Stomach (tissue), 9 donors: Measurements from ENCODE around the gene ANKS1B. TPM values are rescaled to one million over a fixed set of nuclear protein-coding genes. Genes with fewer than 3 reads are reported as not detected.

ENCODE experiments used
- DNase-seq, 2 donors: peaks; one replicate each; pipeline versions ENCODE4 v3.0.0 to v3.0.0-alpha.2; 2013 to 2019
- H3K27ac ChIP-seq, 5 donors: fragments of 200-600 bp in 4 of 5; sonication (generic) in 4 of 5; one replicate each; pipeline ENCODE4 v1.5.1; 2013 to 2019; ENCODE audit warnings: mild to moderate bottlenecking in 1 of 5, moderate library complexity in 1 of 5
- H3K27me3 ChIP-seq, 3 donors: fragments of 200-600 bp; sonication (generic); one replicate each; pipeline ENCODE4 v1.5.1; 2017 to 2019; ENCODE audit warnings: mixed run types in 1 of 3
- H3K36me3 ChIP-seq, 4 donors: fragments of 200-600 bp; sonication (generic); 1 replicate in 3 of 4; 2 replicates in 1 of 4; pipeline ENCODE4 v1.5.1; 2016 to 2019
- H3K4me1 ChIP-seq, 4 donors: fragments of 200-600 bp; sonication (generic); one replicate each; pipeline ENCODE4 v1.5.1; 2016 to 2019
- H3K4me3 ChIP-seq, 4 donors: fragments of 200-600 bp; sonication (generic) in 3 of 4; one replicate each; pipeline ENCODE4 v1.5.1; 2016 to 2019; ENCODE audit warnings: mild to moderate bottlenecking in 1 of 4
- H3K9me3 ChIP-seq, 4 donors: fragments of 200-600 bp; sonication (generic); one replicate each; pipeline ENCODE4 v1.5.1; 2016 to 2019
- EP300 ChIP-seq: sonication (generic); formaldehyde crosslinking; IDR thresholded peaks from one replicate; pipeline ENCODE4 v1.6.1; 2017; ENCODE audit warnings: antibody characterized with exemption
- POLR2A ChIP-seq, 4 donors: fragments of 450-650 bp; IDR thresholded peaks; one replicate each; pipeline ENCODE4 v1.6.1; 2016; ENCODE audit warnings: antibody characterized with exemption in 4 of 4, control low read depth in 2 of 4, mild to moderate bottlenecking in 1 of 4, moderate library complexity in 1 of 4
- POLR2AphosphoS5 ChIP-seq, 3 donors: sonication (generic); formaldehyde crosslinking; IDR thresholded peaks; one replicate each; pipeline ENCODE4 v1.6.1; 2016; ENCODE audit warnings: antibody characterized with exemption in 3 of 3
- WGBS, 5 donors: extraction: QIAGEN DNeasy Blood & Tissue Kit in 3 of 5; methylation state at CpG; one replicate each; pipeline versions ENCODE4 v1.1.5 to v1.1.7; 2013 to 2018; 5-methylcytosine and 5-hydroxymethylcytosine counted together
- intact Hi-C: fragments of 100-400 bp; cut with DNase I; formaldehyde crosslinking; loops from one replicate; pipeline ENCODE4 v1.15.1; 2023; ENCODE audit warnings: low total_unique reads
- polyA plus RNA-seq, 3 donors: library from polyadenylated mRNA; stranded (reverse); fragments of 200-250 nt; gene quantifications; one replicate each; pipeline ENCODE4 v1.2.3, GENCODE V29; 2013
- total RNA-seq, 5 donors: library from RNA; depleted of rRNA; stranded (reverse); fragments of >200 nt; gene quantifications; one replicate each; pipeline versions ENCODE4 v1.1.0 to v1.2.3, GENCODE V29; 2014 to 2016
- TF ChIP-seq, protein P1 (sequence below), 7 experiments: fragments of 450-650 bp in 4 of 7; fragments of 200-600 bp in 3 of 7; sonication (generic) in 3 of 7; IDR thresholded peaks; one replicate each; pipeline ENCODE4 v1.5.1; 2016 to 2019; ENCODE audit warnings: antibody characterized with exemption in 7 of 7, control low read depth in 2 of 7, mild to moderate bottlenecking in 1 of 7
- donor health status: healthy with polysubstance abuse.
- donor health status: Bipolar disorder and iron deficiency.
- donor health status: healthy.

Gene ANKS1B
- total and polyA plus RNA-seq, 8 donors, result 0.73 to 26.8 (median 2.2) TPM; not detected in 2

GRCh38 chr12:99282086-99282485, 702.6 kb downstream of the ANKS1B start:
- intact Hi-C loops, result no loop called here
- Histone ChIP-seq H3K27me3 (no peaks in the 10 kb centered on the region), H3K27ac (no peak overlapping the region), H3K36me3 (no peaks in the 10 kb centered on the region), H3K4me3 (no peak overlapping the region), H3K9me3 (peaks cover 0 to 12% (median 0%) of the 10 kb centered on the region in 4 donors), H3K4me1 (no peaks in the 10 kb centered on the region)
- TF ChIP-seq, protein P1, sequence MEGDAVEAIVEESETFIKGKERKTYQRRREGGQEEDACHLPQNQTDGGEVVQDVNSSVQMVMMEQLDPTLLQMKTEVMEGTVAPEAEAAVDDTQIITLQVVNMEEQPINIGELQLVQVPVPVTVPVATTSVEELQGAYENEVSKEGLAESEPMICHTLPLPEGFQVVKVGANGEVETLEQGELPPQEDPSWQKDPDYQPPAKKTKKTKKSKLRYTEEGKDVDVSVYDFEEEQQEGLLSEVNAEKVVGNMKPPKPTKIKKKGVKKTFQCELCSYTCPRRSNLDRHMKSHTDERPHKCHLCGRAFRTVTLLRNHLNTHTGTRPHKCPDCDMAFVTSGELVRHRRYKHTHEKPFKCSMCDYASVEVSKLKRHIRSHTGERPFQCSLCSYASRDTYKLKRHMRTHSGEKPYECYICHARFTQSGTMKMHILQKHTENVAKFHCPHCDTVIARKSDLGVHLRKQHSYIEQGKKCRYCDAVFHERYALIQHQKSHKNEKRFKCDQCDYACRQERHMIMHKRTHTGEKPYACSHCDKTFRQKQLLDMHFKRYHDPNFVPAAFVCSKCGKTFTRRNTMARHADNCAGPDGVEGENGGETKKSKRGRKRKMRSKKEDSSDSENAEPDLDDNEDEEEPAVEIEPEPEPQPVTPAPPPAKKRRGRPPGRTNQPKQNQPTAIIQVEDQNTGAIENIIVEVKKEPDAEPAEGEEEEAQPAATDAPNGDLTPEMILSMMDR (IDR thresholded peaks at IDR 0.05), result no peak
- no peak for TF ChIP-seq POLR2A (IDR thresholded peaks at IDR 0.05)
- TF ChIP-seq EP300, result no peak
- no peak for TF ChIP-seq POLR2AphosphoS5 (IDR thresholded peaks at IDR 0.05)
- 68 to 94% (median 83%) methylated on average over 1 of the region's 1 CpG for WGBS, 5 donors
- no peak for DNase-seq

GRCh38 chr12:99281277-99281676, 703.5 kb downstream of the ANKS1B start:
- 46 to 68% (median 54%) methylated on average over 2 of the region's 2 CpGs for WGBS, 5 donors
- no peaks in the 10 kb centered on the region for H3K27me3 ChIP-seq
- no peak for TF ChIP-seq EP300
- no peak for TF ChIP-seq POLR2A (IDR thresholded peaks at IDR 0.05)
- TF ChIP-seq POLR2AphosphoS5 (IDR thresholded peaks at IDR 0.05), result no peak
- TF ChIP-seq, protein P1 (IDR thresholded peaks at IDR 0.05), result no peak
- H3K4me3 ChIP-seq, result no peak overlapping the region
- no peak for DNase-seq
- H3K36me3 ChIP-seq, result no peaks in the 10 kb centered on the region
- H3K9me3 ChIP-seq, result peaks cover 0 to 6% (median 0%) of the 10 kb centered on the region in 4 donors
- no peak overlapping the region for H3K27ac ChIP-seq
- no peaks in the 10 kb centered on the region for H3K4me1 ChIP-seq
- intact Hi-C loops, result no loop called here

- Histone ChIP-seq H3K36me3 (no peaks in the 10 kb centered on the region), H3K27me3 (no peaks in the 10 kb centered on the region), H3K4me3 (no peak overlapping the region), H3K27ac (no peak overlapping the region), H3K9me3 (peaks cover 0 to 12% (median 4%) of the 10 kb centered on the region in 4 donors), H3K4me1 (no peaks in the 10 kb centered on the region)
- intact Hi-C loops, result no loop called here
- 71 to 77% (median 73%) methylated on average over 2 of the region's 2 CpGs for WGBS, 5 donors
- DNase-seq, result no peak
- TF ChIP-seq, protein P1 (IDR thresholded peaks at IDR 0.05), result no peak
- TF ChIP-seq EP300, result no peak
- no peak for TF ChIP-seq POLR2A (IDR thresholded peaks at IDR 0.05)
- no peak for TF ChIP-seq POLR2AphosphoS5 (IDR thresholded peaks at IDR 0.05)
Observed at GRCh38 chr12:99278899-99279298, 705.8 kb downstream of the ANKS1B start.

- intact Hi-C loops, result no loop called here
- no peak overlapping the region for H3K27ac ChIP-seq
- no peak overlapping the region for H3K4me3 ChIP-seq
- TF ChIP-seq POLR2AphosphoS5 (IDR thresholded peaks at IDR 0.05), result no peak
- TF ChIP-seq, protein P1 (IDR thresholded peaks at IDR 0.05), result no peak
- no peak for TF ChIP-seq POLR2A (IDR thresholded peaks at IDR 0.05)
- no peaks in the 10 kb centered on the region for H3K27me3 ChIP-seq
- H3K36me3 ChIP-seq, result no peaks in the 10 kb centered on the region
- peaks cover 0 to 14% (median 6%) of the 10 kb centered on the region in 4 donors for H3K9me3 ChIP-seq
- WGBS, 5 donors, result 76 to 86% (median 79%) methylated on average over 5 of the region's 5 CpGs
- no peaks in the 10 kb centered on the region for H3K4me1 ChIP-seq
- DNase-seq, result no peak
Observed at GRCh38 chr12:99277591-99278379, 707.0 kb downstream of the ANKS1B start.
